Left ventricle myocardium inferior (tissue), 1 donor: ENCODE results near the gene COL1A1. TPM values are rescaled to one million over a fixed set of nuclear protein-coding genes. Genes with fewer than 3 reads are reported as not detected.
A peak's percentile ranks its signal among the peaks of the same experiment; 100 is the strongest.

Experiments
- DNase-seq: peaks from one replicate; pipeline ENCODE4 v3.0.0-alpha.2; 2020
- H3K27ac ChIP-seq: fragments of 200-600 bp; replicated peaks from 2 replicates; pipeline ENCODE4 v1.8.0; 2021
- H3K27me3 ChIP-seq: fragments of 200-600 bp; 2 replicates; pipeline ENCODE4 v1.8.0; 2021; ENCODE audit warnings: low read depth
- H3K36me3 ChIP-seq: fragments of 200-600 bp; 2 replicates; pipeline ENCODE4 v1.8.0; 2021
- H3K4me1 ChIP-seq: fragments of 200-600 bp; 2 replicates; pipeline ENCODE4 v1.8.0; 2021
- H3K4me3 ChIP-seq: fragments of 200-600 bp; 2 replicates; pipeline ENCODE4 v1.8.0; 2021; ENCODE audit warnings: mild to moderate bottlenecking, moderate library complexity
- H3K9me3 ChIP-seq: fragments of 200-600 bp; replicated peaks from 2 replicates; pipeline ENCODE4 v1.8.0; 2021
- CTCF ChIP-seq: fragments of 200-600 bp; IDR thresholded peaks from 2 replicates; pipeline ENCODE4 v1.8.0; 2021; ENCODE audit warnings: antibody characterized with exemption, mild to moderate bottlenecking, borderline replicate concordance
- intact Hi-C: fragments of 100-400 bp; cut with micrococcal nuclease; formaldehyde crosslinking; loops from one replicate; pipeline ENCODE4 v1.11.0; 2022
- total RNA-seq: library from RNA; stranded (reverse); fragmentation: NEBNext Ultra II Directional; extraction: Animal tissue kit (Norgen Biotek cat#: 25700); gene quantifications from one replicate; pipeline ENCODE4 v1.2.1, GENCODE V29; 2021
- donor health status: DM: no; HTN: yes; CAD: no; lungs with severe emphysema.

COL1A1 gene
- total RNA-seq, 1 donor from 2014 or later: 45.8 TPM

- intact Hi-C loops: no loop called here
- Histone ChIP-seq H3K9me3 (no peaks in the 10 kb centered on the region), H3K27ac (no peak overlapping the region), H3K36me3 (peaks cover 52% of the 10 kb centered on the region), H3K4me3 (no peak overlapping the region), H3K27me3 (no peaks in the 10 kb centered on the region), H3K4me1 (no peaks in the 10 kb centered on the region)
- TF ChIP-seq CTCF: no peak
- no peak for DNase-seq
These were observed 15.6 kb downstream of the COL1A1 start for GRCh38 chr17:50185631-50186471.

- no peak for TF ChIP-seq CTCF
- intact Hi-C loops: no loop called here
- H3K36me3 ChIP-seq: peaks cover 43% of the 10 kb centered on the region
- no peak overlapping the region for H3K4me3 ChIP-seq
- no peaks in the 10 kb centered on the region for H3K9me3 ChIP-seq
- peak; percentile 36 for DNase-seq
- peak overlapping the region; percentile 38 for H3K27ac ChIP-seq
- H3K4me1 ChIP-seq: no peaks in the 10 kb centered on the region
- H3K27me3 ChIP-seq: no peaks in the 10 kb centered on the region
These were observed 16.6 kb downstream of the COL1A1 start for GRCh38 chr17:50184611-50185398.

GRCh38 chr17:50184064-50184463 lies 17.4 kb downstream of the COL1A1 start:
- Histone ChIP-seq H3K27me3 (no peaks in the 10 kb centered on the region), H3K27ac (no peak overlapping the region), H3K36me3 (peaks cover 36% of the 10 kb centered on the region), H3K9me3 (no peaks in the 10 kb centered on the region), H3K4me3 (no peak overlapping the region), H3K4me1 (no peaks in the 10 kb centered on the region)
- no peak for DNase-seq
- intact Hi-C loops: no loop called here
- no peak for TF ChIP-seq CTCF

- peaks cover 4% of the 10 kb centered on the region for H3K4me1 ChIP-seq
- peaks cover 30% of the 10 kb centered on the region for H3K36me3 ChIP-seq
- H3K27me3 ChIP-seq: no peaks in the 10 kb centered on the region
- no peak for DNase-seq
- H3K27ac ChIP-seq: no peak overlapping the region
- no peaks in the 10 kb centered on the region for H3K9me3 ChIP-seq
- TF ChIP-seq CTCF: no peak
- no peak overlapping the region for H3K4me3 ChIP-seq
- intact Hi-C loops: no loop called here
These were observed 17.9 kb downstream of the COL1A1 start for GRCh38 chr17:50183421-50183994.

GRCh38 chr17:50182783-50183420 lies 18.5 kb downstream of the COL1A1 start:
- Histone ChIP-seq H3K27ac (no peak overlapping the region), H3K4me1 (peaks cover 10% of the 10 kb centered on the region), H3K27me3 (no peaks in the 10 kb centered on the region), H3K36me3 (peaks cover 24% of the 10 kb centered on the region), H3K9me3 (no peaks in the 10 kb centered on the region), H3K4me3 (no peak overlapping the region)
- no peak for DNase-seq
- intact Hi-C loops: no loop called here
- no peak for TF ChIP-seq CTCF
